EH (cell line): ENCODE data around the gene PDGFRB.

Source experiments
- DNase-seq: peaks from one replicate; pipeline ENCODE4 v3.0.0-alpha.2; 2015; ENCODE audit warnings: low read depth

Gene PDGFRB

GRCh38 chr5:150129813-150130492 is 25.7 kb downstream of the PDGFRB start:
- DNase-seq, result peak; percentile 77

- DNase-seq, result no peak
Measured at GRCh38 chr5:150129454-150129812, 26.2 kb downstream of the PDGFRB start.

- no peak for DNase-seq
Measured at GRCh38 chr5:150126921-150127265, 28.8 kb downstream of the PDGFRB start.

- DNase-seq, result no peak
Measured at GRCh38 chr5:150126199-150126920, 29.3 kb downstream of the PDGFRB start.

GRCh38 chr5:150125334-150125733 is 30.3 kb downstream of the PDGFRB start:
- no peak for DNase-seq

GRCh38 chr5:150124596-150124995 is 31.0 kb downstream of the PDGFRB start:
- no peak for DNase-seq

- no peak for DNase-seq
Measured at GRCh38 chr5:150124111-150124557, 31.5 kb downstream of the PDGFRB start.

- DNase-seq, result no peak
Measured at GRCh38 chr5:150123542-150123941, 32.1 kb downstream of the PDGFRB start.

- DNase-seq, result no peak
Measured at GRCh38 chr5:150122536-150123481, 32.8 kb downstream of the PDGFRB start.

- no peak for DNase-seq
Measured at GRCh38 chr5:150122158-150122510, 33.5 kb downstream of the PDGFRB start.

GRCh38 chr5:150121448-150122157 is 34.0 kb downstream of the PDGFRB start:
- DNase-seq, result no peak

GRCh38 chr5:150120617-150121447 is 34.8 kb downstream of the PDGFRB start:
- DNase-seq, result no peak

GRCh38 chr5:150120062-150120441 is 35.6 kb downstream of the PDGFRB start:
- no peak for DNase-seq

- DNase-seq, result no peak
Measured at GRCh38 chr5:150119421-150120061, 36.1 kb downstream of the PDGFRB start.

GRCh38 chr5:150118561-150119229 is 37.0 kb downstream of the PDGFRB start:
- no peak for DNase-seq

GRCh38 chr5:150117945-150118560 is 37.6 kb downstream of the PDGFRB start:
- peak; percentile 3 for DNase-seq

- peak; percentile 67 for DNase-seq
Measured at GRCh38 chr5:150116667-150117400, 38.8 kb downstream of the PDGFRB start.

GRCh38 chr5:150114773-150115408 is 40.8 kb downstream of the PDGFRB start:
- peak; percentile 13 for DNase-seq
